Measurements from ENCODE around the gene TRIM33. TPM values are rescaled to one million over a fixed set of nuclear protein-coding genes. Genes with fewer than 3 reads are reported as not detected.
"Not testable (repeated sequence)": the region's sequence is repeated elsewhere in the genome, so short reads cannot be mapped to it uniquely, and the experiment has no call there.

TRIM33 gene
- total RNA-seq, 2 donors from 2014 or later = 36.7 to 54.9 TPM

- no peak for DNase-seq (ENCODE audit: low spot score)
- Histone ChIP-seq H3K9me3 (no peaks in the 10 kb centered on the region), H3K27ac (no peak overlapping the region), H3K4me1 (replicated peaks) (no peaks in the 10 kb centered on the region), H3K4me3 (no peak overlapping the region), H3K27me3 (replicated peaks; ENCODE audit: insufficient read depth) (no peaks in the 10 kb centered on the region), H3K36me3 (no peaks in the 10 kb centered on the region)
- intact Hi-C loops (cut with DNase I) = no loop called here
- no peak for TF ChIP-seq POLR2AphosphoS5 (IDR thresholded peaks at IDR 0.05)
- no peak for TF ChIP-seq POLR2A (IDR thresholded peaks at IDR 0.05)
- TF ChIP-seq, protein P1, sequence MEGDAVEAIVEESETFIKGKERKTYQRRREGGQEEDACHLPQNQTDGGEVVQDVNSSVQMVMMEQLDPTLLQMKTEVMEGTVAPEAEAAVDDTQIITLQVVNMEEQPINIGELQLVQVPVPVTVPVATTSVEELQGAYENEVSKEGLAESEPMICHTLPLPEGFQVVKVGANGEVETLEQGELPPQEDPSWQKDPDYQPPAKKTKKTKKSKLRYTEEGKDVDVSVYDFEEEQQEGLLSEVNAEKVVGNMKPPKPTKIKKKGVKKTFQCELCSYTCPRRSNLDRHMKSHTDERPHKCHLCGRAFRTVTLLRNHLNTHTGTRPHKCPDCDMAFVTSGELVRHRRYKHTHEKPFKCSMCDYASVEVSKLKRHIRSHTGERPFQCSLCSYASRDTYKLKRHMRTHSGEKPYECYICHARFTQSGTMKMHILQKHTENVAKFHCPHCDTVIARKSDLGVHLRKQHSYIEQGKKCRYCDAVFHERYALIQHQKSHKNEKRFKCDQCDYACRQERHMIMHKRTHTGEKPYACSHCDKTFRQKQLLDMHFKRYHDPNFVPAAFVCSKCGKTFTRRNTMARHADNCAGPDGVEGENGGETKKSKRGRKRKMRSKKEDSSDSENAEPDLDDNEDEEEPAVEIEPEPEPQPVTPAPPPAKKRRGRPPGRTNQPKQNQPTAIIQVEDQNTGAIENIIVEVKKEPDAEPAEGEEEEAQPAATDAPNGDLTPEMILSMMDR (IDR thresholded peaks at IDR 0.05) = no peak
- WGBS = 81% methylated on average over 2 of the region's 2 CpGs
Observed at GRCh38 chr1:114367810-114368209, 143.2 kb downstream of the TRIM33 start.

GRCh38 chr1:114363230-114363629 lies 147.8 kb downstream of the TRIM33 start:
- H3K27ac ChIP-seq; H3K4me1 ChIP-seq (replicated peaks); intact Hi-C loops (cut with DNase I); DNase-seq (ENCODE audit: low spot score); H3K27me3 ChIP-seq (replicated peaks; ENCODE audit: insufficient read depth); H3K4me3 ChIP-seq; H3K36me3 ChIP-seq; H3K9me3 ChIP-seq: not testable (repeated sequence)
- WGBS = 89% methylated on average over 2 of the region's 2 CpGs

GRCh38 chr1:114359791-114360190 lies 151.2 kb downstream of the TRIM33 start:
- WGBS = 56% methylated on average over 1 of the region's 1 CpG
- DNase-seq (ENCODE audit: low spot score) = no peak
- Histone ChIP-seq H3K4me3 (no peak overlapping the region), H3K9me3 (no peaks in the 10 kb centered on the region), H3K36me3 (no peaks in the 10 kb centered on the region), H3K4me1 (replicated peaks) (no peaks in the 10 kb centered on the region), H3K27me3 (replicated peaks; ENCODE audit: insufficient read depth) (no peaks in the 10 kb centered on the region), H3K27ac (no peak overlapping the region)
- intact Hi-C loops (cut with DNase I) = no loop called here
- TF ChIP-seq POLR2AphosphoS5 (IDR thresholded peaks at IDR 0.05) (no peak), POLR2A (IDR thresholded peaks at IDR 0.05) (no peak)
- TF ChIP-seq, protein P1 (IDR thresholded peaks at IDR 0.05) = no peak

DNA sequence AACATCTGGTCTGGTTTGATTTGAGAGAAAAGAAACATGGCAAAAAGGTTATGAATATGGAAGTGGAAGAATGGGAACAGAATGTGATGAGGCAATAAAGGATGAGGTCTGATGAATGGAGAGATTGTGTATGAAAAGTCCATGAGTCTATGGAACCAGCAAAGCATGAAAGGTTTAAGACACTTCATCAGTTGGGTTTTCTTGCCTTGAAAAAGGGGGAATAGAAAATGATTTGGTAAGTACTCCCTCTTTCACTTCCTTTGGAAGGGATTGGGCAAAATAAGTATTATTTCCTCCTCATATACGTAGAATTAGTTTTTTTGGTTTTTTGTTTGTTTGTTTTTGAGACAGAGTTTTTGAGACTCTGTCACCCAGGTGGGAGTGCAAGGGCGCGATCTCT lies 155.8 kb downstream of the TRIM33 start:
- no peak overlapping the region for H3K27ac ChIP-seq
- H3K27me3 ChIP-seq (replicated peaks; ENCODE audit: insufficient read depth) = no peaks in the 10 kb centered on the region
- TF ChIP-seq POLR2AphosphoS5 (IDR thresholded peaks at IDR 0.05) (no peak), POLR2A (IDR thresholded peaks at IDR 0.05) (no peak)
- TF ChIP-seq, protein P1 (IDR thresholded peaks at IDR 0.05) = no peak

GRCh38 chr1:114353262-114353661 lies 157.7 kb downstream of the TRIM33 start:
- Histone ChIP-seq H3K9me3 (no peaks in the 10 kb centered on the region), H3K27me3 (replicated peaks; ENCODE audit: insufficient read depth) (no peaks in the 10 kb centered on the region), H3K36me3 (no peaks in the 10 kb centered on the region), H3K4me1 (replicated peaks) (no peaks in the 10 kb centered on the region), H3K27ac (no peak overlapping the region), H3K4me3 (no peak overlapping the region)
- 11% methylated on average over 4 of the region's 4 CpGs for WGBS
- intact Hi-C loops (cut with DNase I) = no loop called here
- peak; percentile 28 for DNase-seq (ENCODE audit: low spot score)
- TF ChIP-seq POLR2A (IDR thresholded peaks at IDR 0.05) (no peak), POLR2AphosphoS5 (IDR thresholded peaks at IDR 0.05) (peak; percentile 5)

More for the DNA sequence above, 155.8 kb downstream of the TRIM33 start:
- no peaks in the 10 kb centered on the region for H3K4me1 ChIP-seq (replicated peaks)
- H3K9me3 ChIP-seq = no peaks in the 10 kb centered on the region
- no peak overlapping the region for H3K4me3 ChIP-seq
- 90% methylated on average over 3 of the region's 3 CpGs for WGBS
- intact Hi-C loops (cut with DNase I) = no loop called here
- DNase-seq (ENCODE audit: low spot score) = no peak
- H3K36me3 ChIP-seq = no peaks in the 10 kb centered on the region

DNA sequence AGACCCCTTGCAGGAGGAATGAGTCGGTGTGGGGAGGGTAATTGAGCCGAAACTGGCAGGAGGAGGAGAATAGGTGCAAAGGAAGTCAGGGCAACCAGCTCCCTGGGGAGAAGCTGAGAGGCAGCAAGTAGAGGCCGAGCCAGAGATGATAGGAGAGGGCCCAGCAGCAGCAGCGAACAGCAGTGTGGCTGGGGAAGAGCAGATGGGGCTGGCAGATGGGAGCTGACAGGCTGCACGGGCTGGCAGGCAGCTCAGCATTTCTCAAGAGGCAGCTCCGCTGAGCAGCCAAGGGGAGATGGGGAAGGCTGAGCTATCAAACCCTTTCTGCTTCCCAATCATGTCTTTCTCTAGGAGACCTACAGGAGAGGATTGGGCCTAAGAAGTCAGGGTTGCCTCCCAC lies 158.2 kb downstream of the TRIM33 start:
- Histone ChIP-seq H3K36me3 (no peaks in the 10 kb centered on the region), H3K4me3 (no peak overlapping the region), H3K27ac (no peak overlapping the region), H3K9me3 (no peaks in the 10 kb centered on the region), H3K4me1 (replicated peaks) (no peaks in the 10 kb centered on the region), H3K27me3 (replicated peaks; ENCODE audit: insufficient read depth) (no peaks in the 10 kb centered on the region)
- 47% methylated on average over 6 of the region's 6 CpGs for WGBS
- no peak for DNase-seq (ENCODE audit: low spot score)
- TF ChIP-seq POLR2A (IDR thresholded peaks at IDR 0.05) = no peak
- TF ChIP-seq, protein P1 (IDR thresholded peaks at IDR 0.05) = no peak
- no peak for TF ChIP-seq POLR2AphosphoS5 (IDR thresholded peaks at IDR 0.05)
- intact Hi-C loops (cut with DNase I) = no loop called here

Data from prostate gland (tissue), 2 donors.